KOPT-K1 (cell line): ENCODE results near the gene OR2A5.
"Not testable (repeated sequence)": the region's sequence is repeated elsewhere in the genome, so short reads cannot be mapped to it uniquely, and the experiment has no call there.

ENCODE experiments used
- H3K27ac ChIP-seq: fragments of 200-600 bp; sonication (generic); 2 replicates; pipeline ENCODE4 v1.5.1; 2016; ENCODE audit warnings: antibody characterized with exemption, mild to moderate bottlenecking, low read depth, low read length; ENCODE audit not compliant: poor library complexity, severe bottlenecking
- H3K36me3 ChIP-seq: fragments of 200-600 bp; sonication (generic); 2 replicates; pipeline ENCODE4 v1.5.1; 2017; ENCODE audit warnings: antibody characterized with exemption, mild to moderate bottlenecking, low read length, moderate library complexity; ENCODE audit not compliant: insufficient read depth
- H3K9me3 ChIP-seq: fragments of 200-600 bp; sonication (generic); 2 replicates; pipeline ENCODE4 v1.5.1; 2017; ENCODE audit warnings: antibody characterized with exemption, low read length, mild to moderate bottlenecking; ENCODE audit not compliant: insufficient read depth, poor library complexity, severe bottlenecking

Gene OR2A5, protein sequence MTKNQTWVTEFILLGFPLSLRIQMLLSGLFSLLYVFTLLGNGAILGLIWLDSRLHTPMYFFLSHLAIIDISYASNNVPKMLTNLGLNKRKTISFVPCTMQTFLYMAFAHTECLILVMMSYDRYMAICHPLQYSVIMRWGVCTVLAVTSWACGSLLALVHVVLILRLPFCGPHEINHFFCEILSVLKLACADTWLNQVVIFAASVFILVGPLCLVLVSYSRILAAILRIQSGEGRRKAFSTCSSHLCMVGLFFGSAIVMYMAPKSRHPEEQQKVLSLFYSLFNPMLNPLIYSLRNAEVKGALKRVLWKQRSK

DNA sequence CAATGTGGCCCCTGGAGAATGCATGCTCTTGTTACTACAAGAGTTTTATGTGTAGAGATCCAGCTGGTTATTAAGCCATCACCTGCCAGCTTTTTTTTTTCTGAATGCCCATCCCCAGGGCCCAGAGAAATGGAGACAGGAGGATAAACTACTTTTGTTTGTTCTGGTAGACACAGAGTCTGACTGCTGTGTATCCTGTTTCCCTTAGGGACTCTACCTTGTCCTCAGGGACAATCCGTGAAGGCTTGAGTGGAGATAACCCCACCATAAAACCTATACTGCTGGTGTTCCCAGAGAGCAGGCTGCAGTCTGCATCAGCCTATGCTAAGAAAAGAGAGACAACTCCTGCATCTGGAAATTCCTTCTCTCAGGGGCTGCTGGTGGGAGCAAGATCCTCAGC is at the start of gene OR2A5:
Gene OR2A5 (plus strand): TSS at position 301 of the 400 bp plus-strand sequence. CDS start 1,454 bp downstream, outside the sequence.
- no peaks in the 10 kb centered on the region for H3K9me3 ChIP-seq

DNA sequence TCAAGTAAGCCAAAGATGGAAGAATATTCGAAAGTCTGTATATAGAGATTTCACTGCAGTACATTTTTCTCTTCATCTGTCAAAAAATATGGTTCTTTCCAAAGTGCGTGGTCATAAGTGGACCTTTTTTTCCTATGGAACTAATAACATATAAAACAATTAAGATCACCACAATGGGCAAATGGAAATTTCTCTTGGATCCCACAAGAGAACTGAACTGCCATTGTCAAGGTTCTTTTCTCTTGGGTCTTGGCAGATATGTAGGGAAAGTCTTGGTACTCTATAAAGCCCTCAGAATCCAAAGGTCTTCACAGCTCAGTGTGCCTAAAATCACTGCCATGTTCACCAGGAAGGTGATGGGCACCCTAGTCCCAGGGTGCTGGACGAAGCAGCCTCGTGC is 48.7 kb upstream of the OR2A5 start, which contains the start of gene OR6B1:
Gene OR6B1 (plus strand): TSS at position 301 of the 400 bp plus-strand sequence. CDS start 3,677 bp downstream, outside the sequence.
- Histone ChIP-seq H3K36me3 (no peaks in the 10 kb centered on the region), H3K9me3 (no peaks in the 10 kb centered on the region), H3K27ac (no peak within 1 kb of the TSS)

More for the DNA sequence above, at the start of gene OR2A5:
- no peak within 1 kb of the TSS for H3K27ac ChIP-seq
- H3K36me3 ChIP-seq: no peaks in the 10 kb centered on the region

DNA sequence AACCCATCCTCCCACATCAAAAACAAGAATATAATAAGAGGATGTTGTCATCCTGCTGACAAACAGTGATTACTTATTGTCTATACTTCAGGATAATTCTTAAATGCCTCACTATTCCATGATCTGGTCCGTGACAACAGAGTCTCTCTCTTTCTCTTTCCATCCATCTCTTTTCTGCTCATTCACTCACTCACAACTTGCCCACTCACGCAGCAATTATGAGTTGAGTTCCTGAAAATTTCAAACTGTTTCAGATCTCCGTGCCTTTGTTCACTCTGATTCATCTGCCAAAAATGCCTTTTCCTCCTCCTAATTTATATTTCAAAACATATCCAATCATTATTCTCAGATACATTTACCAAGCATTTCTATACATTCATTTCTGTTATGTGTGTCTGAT is 47.2 kb upstream of the OR2A5 start:
- Histone ChIP-seq H3K27ac (no peak overlapping the region), H3K36me3 (no peaks in the 10 kb centered on the region), H3K9me3 (no peaks in the 10 kb centered on the region)

DNA sequence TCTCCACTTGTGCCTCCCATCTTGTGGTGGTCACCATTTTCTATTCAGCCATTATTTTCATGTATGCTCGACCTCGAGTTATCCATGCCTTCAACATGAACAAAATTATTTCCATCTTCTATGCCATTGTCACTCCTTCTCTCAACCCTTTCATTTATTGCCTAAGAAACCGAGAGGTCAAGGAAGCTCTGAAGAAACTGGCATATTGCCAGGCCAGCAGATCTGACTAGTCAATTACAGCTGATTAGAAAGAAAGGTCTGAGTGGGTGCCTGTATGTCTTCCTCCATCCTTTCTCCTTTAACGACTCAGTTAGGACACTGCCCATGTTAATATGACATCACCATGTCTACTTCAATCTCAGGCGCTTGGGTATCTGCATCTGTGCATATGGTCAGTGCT is 44.0 kb upstream of the OR2A5 start:
- Histone ChIP-seq H3K27ac (no peak overlapping the region), H3K36me3 (no peaks in the 10 kb centered on the region)

DNA sequence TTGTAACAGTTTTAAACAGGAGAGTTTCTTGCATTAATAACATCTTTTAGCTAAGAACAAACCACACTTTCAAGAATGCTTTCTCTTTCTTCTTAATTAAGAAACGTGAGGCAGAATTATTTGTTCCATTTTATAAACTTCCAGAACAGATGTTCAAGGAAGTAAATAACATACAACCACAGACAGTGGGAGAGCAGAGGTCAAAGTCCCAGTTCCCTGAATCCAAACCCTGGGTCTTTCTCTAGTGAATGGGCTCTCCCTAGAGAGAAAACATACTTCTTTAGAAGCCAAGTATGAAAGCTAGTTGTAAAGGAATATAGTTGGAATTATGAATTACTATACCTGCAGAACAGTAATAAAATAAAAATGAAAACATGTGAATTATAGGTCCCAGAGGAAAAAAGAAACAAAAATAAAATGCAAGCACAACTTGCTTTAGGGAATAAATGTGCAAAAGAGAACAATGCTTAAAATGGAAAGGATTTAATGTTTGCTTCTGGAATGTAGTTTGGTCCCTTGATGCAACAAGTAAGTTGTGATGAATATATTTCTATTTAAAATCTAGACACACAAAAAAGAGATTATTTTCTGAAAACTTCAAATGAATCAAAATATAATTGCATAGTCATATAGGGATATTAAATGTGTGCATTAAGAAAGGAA is 42.6 kb upstream of the OR2A5 start:
- Histone ChIP-seq H3K9me3 (peaks cover 29% of the 10 kb centered on the region), H3K36me3 (no peaks in the 10 kb centered on the region), H3K27ac (no peak overlapping the region)

More for the DNA sequence above, 44.0 kb upstream of the OR2A5 start:
- peaks cover 15% of the 10 kb centered on the region for H3K9me3 ChIP-seq

DNA sequence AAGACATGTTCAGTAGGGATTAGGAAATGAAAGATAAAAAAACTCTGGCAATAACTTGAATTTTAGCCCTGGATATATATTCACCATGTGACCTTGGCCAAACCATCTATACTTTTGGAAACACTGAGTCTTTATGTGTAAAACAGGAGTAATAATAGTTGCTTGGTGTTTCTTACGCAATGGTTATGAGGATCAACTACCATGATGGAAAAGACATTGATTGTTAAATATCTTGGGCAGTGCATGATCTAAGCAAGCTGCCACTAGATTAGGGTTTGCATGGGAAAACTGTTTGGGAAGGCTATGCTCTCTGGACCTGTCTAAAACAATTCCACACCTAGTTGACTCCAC is 42.1 kb upstream of the OR2A5 start:
- Histone ChIP-seq H3K36me3 (no peaks in the 10 kb centered on the region), H3K9me3 (peaks cover 34% of the 10 kb centered on the region), H3K27ac (no peak overlapping the region)

DNA sequence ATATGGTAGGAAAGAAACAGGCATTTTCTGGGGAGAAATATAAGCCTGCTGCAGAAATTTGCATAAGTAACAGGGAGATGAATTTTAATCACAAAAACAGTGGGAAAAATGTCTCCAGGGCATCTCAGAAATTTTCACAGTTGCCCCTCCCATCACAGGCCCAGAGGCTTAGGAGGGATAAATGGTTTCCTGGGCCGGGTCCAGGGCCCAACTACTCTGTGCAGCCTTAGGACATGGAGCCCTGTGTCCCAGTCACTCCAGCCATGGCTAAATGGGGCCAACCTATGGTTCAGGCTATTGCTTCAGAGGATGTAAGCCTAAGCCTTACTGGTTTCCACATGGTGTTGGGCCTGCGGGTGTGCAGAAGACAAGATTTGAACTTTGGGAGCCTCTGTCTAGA is 39.4 kb upstream of the OR2A5 start:
- H3K36me3 ChIP-seq: no peaks in the 10 kb centered on the region
- H3K9me3 ChIP-seq: peaks cover 36% of the 10 kb centered on the region
- H3K27ac ChIP-seq: no peak overlapping the region

DNA sequence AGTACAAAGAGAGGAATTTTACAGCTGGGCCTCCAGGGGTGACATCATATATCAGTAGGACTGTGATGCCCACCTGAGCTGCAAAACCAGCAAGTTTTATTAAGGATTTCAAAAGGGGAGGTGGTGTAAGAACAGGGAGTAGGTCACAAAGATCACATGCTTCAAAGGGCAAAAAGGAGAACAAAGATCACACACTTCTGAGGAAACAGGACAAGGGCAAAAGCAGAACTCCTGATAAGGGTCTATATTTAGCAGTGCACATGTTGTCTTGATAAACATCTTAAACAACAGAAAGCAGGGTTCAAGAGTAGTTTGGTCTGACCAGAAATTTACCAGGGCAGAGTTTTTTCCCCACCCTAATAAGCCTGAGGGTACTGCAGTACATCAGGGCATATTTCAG is 38.7 kb upstream of the OR2A5 start:
- not testable (repeated sequence) for H3K36me3 ChIP-seq
- H3K9me3 ChIP-seq: peaks cover 36% of the 10 kb centered on the region

DNA sequence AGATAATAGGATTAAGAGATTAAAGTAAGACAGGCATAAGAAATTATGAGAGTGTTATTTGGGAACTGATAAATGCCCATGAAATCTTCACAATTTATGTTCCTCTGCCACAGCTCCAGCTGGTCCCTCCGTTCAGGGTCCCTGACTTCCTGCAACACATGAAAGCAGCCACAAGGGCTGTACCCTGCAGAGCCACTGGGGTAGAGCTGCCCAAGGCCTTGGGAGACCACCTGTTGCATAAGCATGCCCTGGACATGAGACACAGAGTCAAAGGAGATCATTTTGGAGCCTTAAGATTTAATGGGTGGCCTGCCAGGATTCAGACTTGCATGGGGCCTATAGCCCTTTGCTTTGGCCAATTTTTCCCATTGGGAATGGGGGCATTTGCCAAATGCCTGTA is 37.9 kb upstream of the OR2A5 start:
- H3K9me3 ChIP-seq: peaks cover 36% of the 10 kb centered on the region

More for the DNA sequence above, 38.7 kb upstream of the OR2A5 start:
- H3K27ac ChIP-seq: not testable (repeated sequence)

DNA sequence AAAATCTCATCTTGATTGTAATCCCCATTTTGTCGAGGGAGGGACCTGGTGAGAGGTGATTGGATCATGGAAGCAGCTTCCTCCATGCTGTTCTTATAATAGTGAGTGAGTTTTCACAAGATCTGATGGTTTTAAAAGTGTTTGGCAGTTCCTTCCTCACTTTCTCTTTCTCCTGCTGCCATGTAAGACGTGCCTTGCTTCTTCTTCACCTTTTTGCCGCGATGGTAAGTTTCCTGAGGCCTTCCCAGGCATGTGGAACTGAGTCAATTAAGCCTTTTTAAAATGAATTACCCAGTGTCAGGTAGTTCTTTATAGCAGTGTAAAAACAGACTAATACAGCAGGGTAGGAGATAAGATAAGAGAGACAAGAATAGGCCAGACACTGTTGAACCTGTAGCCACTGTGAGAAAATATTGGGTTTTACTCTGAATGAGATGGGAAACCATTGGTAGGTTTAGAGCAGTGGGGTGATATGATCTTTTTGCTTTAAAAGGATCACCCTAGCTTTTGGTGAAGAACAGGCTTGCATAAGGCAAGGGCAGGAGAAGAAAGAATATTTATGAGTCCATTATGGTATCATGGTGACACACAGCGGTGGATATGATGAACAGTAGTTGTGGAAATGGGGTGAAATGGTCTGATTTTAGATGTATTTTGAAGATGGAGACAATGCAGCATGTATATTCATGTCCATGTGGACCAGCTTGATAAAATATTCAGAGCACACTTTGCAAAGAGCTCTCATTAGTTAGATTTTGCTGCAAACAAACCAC is 37.1 kb upstream of the OR2A5 start:
- Histone ChIP-seq H3K9me3 (peaks cover 36% of the 10 kb centered on the region), H3K36me3 (no peaks in the 10 kb centered on the region), H3K27ac (no peak overlapping the region)

More for the DNA sequence above, 37.9 kb upstream of the OR2A5 start:
- H3K27ac ChIP-seq, H3K36me3 ChIP-seq: not testable (repeated sequence)

DNA sequence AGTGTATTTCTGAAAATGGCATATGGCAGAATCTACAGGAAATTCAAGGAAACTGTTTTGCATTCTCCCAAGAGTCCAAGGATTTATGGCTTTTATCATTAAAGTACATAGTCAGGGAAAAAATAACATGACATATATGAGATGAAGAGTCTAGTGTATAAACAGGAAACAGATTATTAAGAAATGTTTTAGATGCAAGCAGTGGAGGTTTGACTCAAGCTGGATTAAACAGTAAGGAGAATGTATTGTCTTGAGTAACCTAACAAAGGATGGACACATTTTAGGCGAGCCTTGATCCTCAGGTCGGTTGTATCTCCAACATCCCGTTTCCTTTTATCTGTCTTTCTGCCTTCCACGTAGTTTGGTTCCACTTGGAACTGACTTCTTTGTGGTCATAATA is 30.7 kb upstream of the OR2A5 start:
- no peak overlapping the region for H3K27ac ChIP-seq
- no peaks in the 10 kb centered on the region for H3K36me3 ChIP-seq
- H3K9me3 ChIP-seq: no peaks in the 10 kb centered on the region

DNA sequence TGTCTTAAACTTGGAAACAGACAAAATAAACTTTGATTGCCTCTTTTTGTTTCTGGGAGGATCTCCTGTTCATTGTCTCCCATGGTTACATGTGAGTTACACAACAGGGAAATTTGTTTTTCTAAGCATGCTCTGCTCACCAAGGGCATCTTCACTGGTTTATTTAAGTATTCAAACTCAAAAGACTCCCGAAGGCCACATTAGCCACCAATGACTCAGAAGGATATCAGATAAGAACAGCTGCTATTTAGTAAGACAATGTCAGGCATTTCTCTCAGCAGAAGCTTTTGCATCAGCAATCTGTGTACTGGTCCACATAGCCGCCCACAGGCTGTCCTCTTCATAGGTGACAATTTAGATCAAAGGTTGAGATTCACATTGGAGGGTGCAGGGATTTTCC is 29.3 kb upstream of the OR2A5 start:
- Histone ChIP-seq H3K36me3 (no peaks in the 10 kb centered on the region), H3K27ac (no peak overlapping the region), H3K9me3 (no peaks in the 10 kb centered on the region)

DNA sequence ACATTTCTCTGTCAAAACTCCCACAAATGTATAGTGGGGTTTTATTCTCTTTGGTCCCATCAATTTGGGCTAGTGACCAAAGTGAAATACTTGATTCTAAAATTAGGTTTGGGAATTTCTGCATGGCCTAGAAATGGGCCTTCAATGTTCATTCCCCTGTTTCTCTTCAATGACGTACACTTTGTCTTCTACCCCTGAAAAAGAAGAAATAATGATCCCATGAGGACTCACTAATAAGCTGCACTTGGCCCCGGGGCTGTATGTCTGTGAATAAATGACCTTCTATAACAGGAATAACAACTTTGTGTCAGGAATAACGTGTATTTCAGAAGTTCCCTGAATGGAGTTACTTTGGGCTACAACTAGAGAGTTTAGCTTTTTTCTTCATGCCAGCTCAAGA is 28.4 kb upstream of the OR2A5 start:
- Histone ChIP-seq H3K36me3 (no peaks in the 10 kb centered on the region), H3K27ac (no peak overlapping the region), H3K9me3 (no peaks in the 10 kb centered on the region)

DNA sequence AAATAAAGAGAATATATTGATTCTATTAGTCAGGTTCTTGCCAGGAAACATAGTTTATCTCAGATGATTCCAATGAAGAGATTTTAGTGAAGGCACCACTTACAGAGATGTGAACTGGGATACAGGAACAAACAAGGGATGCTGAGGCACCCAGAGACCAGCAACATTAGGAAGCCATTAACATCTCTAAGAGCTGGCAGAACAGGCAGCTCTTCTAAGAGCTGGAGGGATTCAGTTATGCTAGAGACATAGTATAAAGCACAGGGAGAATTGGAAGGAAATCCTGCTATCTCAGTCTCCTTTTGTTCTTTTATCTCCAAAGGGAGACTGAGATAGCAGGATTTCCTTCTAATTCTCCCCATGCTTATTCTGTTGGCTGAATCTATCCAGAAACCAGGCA is 26.6 kb upstream of the OR2A5 start:
- H3K36me3 ChIP-seq: no peaks in the 10 kb centered on the region
- no peaks in the 10 kb centered on the region for H3K9me3 ChIP-seq
- H3K27ac ChIP-seq: no peak overlapping the region

DNA sequence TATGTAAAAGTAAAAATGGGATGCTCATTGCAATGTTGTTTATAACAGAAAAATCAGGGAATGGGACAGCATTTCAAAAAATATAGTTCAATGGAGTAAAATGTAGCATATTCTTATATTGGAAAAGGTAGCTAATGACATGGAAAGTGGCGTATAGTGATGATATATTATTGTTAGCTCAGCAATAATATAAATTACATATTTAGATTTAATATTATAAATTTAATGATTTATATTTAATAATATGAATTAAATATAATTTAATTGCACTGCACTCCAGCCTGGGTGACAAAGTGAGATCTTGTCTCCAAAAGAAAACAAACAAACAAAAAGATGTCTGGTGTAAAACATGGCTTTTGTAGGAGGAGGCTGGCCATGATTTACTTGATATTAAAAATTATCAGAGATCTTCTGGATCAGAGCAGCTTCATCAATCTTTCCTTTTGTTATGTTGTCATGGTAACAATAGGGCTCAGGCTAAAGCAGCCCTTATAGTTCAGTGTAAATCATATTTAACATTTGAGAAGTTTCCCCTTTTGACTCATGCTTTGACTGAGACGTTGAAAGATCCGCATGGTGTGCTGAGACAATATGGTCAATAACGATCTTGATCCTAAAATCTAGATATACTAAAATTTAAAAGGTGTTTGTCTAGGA is 25.4 kb upstream of the OR2A5 start:
- H3K36me3 ChIP-seq: no peaks in the 10 kb centered on the region
- H3K27ac ChIP-seq: no peak overlapping the region
- H3K9me3 ChIP-seq: no peaks in the 10 kb centered on the region
